D721Med (cell line): Measurements from ENCODE around the gene PLCL1.
"Not testable (repeated sequence)": the region's sequence is repeated elsewhere in the genome, so short reads cannot be mapped to it uniquely, and the experiment has no call there.

Experiments used
- DNase-seq: peaks from one replicate; pipeline ENCODE4 v3.0.0; 2011; ENCODE audit warnings: low spot score; ENCODE audit not compliant: insufficient read length
- FAIRE-seq: peaks from 2 replicates; lab custom pipeline; 2011; peaks lifted over from hg19 to GRCh38; lab: Jason Lieb, UNC
- CTCF ChIP-seq: IDR thresholded peaks from 2 replicates; pipeline ENCODE4 v1.5.1; 2012; ENCODE audit warnings: mild to moderate bottlenecking, control low read depth; ENCODE audit not compliant: insufficient read depth; ENCODE audit errors: missing control alignments

Gene PLCL1

GRCh38 chr2:197828464-197829135 lies 24.2 kb downstream of the PLCL1 start:
- DNase-seq: no peak
- no peak for TF ChIP-seq CTCF
- FAIRE-seq: no peak

- FAIRE-seq, DNase-seq: not testable (repeated sequence)
These were observed 30.4 kb downstream of the PLCL1 start for GRCh38 chr2:197834771-197835170.

GRCh38 chr2:197835293-197835692 lies 30.9 kb downstream of the PLCL1 start:
- TF ChIP-seq CTCF: no peak
- DNase-seq (no peak), FAIRE-seq (no peak)

GRCh38 chr2:197838036-197838435 lies 33.6 kb downstream of the PLCL1 start:
- DNase-seq (no peak), FAIRE-seq (no peak)
- TF ChIP-seq CTCF: no peak

DNA sequence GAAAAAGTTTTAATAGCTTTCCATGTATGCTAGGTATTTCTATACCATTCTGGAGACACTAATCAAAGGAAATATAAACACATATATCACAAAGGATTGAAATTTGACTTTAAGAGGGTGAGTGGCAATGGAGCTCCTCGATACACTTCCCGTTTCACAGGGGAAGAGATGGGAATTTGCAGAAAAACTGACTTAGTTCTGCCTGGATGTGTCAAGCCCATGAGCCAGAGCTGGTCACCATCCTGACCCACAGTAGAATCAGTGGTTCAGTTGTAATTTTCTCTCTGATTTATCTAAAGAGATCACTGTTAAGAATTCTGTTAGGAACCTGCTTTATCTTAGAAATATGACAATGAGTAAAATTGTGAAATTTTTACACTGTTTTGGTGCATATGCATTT lies 34.2 kb downstream of the PLCL1 start:
- FAIRE-seq (no peak), DNase-seq (no peak)
- no peak for TF ChIP-seq CTCF

DNA sequence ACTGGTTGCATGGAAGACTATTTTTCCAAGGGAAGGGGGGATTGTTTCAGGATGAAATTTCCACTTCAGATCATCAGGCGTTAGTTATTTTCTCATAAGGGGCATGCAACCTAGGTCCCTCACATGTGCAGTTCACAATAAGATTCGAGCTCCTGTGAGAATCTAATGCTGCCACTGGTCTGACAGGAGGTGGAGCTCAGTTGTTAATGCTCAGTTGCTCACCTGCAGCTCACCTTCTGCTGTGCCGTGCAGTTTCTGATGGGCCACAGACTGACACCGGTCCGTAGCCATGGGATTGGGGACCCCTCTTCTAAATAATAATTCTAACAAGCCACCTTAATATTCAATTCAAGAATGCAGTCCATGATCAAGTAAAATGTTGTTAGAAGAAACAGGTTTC lies 34.9 kb downstream of the PLCL1 start:
- no peak for TF ChIP-seq CTCF
- no peak for DNase-seq
- FAIRE-seq: no peak

GRCh38 chr2:197839856-197840255 lies 35.5 kb downstream of the PLCL1 start:
- DNase-seq (no peak), FAIRE-seq (no peak)

More at GRCh38 chr2:197839856-197840255, 35.5 kb downstream of the PLCL1 start:
- no peak for TF ChIP-seq CTCF
